ENCODE results near the gene FOXRED1.
"Not testable (repeated sequence)": the region's sequence is repeated elsewhere in the genome, so short reads cannot be mapped to it uniquely, and the experiment has no call there.

Gene FOXRED1

DNA sequence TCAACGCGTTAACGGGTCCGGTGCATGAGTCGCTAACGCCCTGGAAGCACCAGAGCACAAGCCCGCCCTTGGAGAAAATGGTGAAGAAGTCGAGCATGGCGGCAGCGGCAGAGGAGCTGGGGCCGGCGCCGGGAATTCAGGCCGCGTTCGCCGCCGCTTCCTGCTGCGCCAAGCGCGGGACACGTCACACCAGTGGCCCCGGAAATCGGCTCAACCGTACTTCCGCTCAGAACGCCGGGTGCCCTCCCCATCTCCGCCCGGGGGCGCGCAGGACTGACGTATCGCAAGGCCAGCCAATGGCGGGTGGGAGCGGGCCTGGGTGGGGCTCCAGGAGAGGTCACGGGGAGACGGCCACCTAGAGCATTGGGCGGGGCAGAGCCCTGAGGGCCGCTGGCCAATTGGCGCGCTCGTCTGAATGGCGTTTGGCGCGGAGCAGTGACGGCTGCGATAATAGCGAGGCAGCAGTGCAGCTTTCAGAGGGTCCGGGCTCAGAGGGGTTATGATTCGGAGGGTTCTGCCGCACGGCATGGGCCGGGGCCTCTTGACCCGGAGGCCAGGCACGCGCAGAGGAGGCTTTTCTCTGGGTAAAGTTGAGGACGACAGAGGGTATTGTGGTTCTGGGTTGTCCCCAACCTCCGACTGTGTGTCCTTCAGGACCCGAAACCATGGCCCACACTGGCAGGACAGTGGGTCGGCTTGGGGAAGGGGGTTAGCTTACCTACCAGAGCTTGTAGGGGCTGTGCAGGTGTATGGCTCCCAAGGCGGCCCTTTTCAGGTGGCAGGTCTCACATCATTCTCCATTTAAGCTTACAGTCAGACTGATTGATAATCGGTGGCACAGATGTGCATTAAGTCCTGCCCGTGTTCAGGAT lies at the start of gene FOXRED1, which contains the start of gene SRPRA:
Gene FOXRED1 (plus strand): TSS at position 447 of the 872 bp plus-strand sequence. CDS start 53 bp downstream, at position 500.
Gene SRPRA (minus strand): TSS at position 188 of the 872 bp plus-strand sequence. CDS start 91 bp downstream, at position 97.
- H3K27ac ChIP-seq, result peak within 1 kb of the TSS; percentile 75
- peak; percentile 96 for DNase-seq (ENCODE audit: low read depth, low spot score)

DNA sequence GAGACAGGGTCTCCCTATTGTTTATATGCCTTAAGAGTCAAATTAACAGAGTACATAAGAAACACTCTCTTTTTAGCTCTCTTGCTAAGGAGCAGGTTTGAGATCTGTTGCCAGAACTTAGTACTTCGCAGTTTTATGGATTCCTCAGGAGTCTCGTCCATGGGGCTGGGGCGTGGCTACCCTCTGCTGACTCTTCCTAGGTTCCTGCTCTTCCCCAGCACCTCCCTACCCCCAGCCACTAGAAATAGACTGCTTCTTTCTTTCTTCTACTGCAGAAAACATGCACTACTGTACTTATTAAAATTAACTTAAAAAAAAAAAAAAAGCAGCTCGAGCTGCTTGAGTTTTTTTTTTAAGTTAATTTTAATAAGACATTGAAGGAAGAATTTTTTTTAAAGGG lies 49.4 kb upstream of the FOXRED1 start:
- H3K27ac ChIP-seq, result no peak overlapping the region
- DNase-seq (ENCODE audit: low read depth, low spot score), result no peak

DNA sequence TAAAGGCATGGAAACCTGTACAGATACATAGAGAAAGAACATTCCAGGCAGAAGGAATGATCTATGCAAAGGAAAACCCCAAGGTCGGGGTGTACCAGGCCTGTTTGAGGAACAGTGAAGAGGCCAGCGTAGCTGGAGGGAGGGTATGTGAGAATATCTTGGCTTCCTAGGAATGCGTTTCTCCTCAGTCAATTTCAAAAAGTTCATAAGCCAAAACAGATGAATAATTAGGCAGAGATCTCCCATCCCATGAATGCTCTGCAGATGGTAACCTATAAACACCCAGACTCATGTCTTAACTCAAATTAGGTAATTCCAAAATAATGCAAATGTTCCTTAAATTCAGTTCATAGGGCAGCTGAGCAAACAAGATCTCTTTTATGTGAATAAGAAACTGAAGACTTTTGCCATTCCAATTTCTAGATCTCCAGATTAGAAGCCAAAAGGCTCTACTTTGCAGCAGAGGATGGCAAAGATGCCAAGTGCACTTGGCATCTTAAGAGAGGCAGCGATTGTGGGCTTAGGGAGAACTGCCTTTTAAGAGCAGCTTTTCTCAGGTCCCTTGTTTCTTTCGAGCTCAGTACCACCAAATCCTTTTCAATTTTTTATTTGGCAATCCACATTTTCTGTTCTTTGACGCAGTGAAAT lies 44.2 kb upstream of the FOXRED1 start:
- no peak for DNase-seq (ENCODE audit: low read depth, low spot score)
- no peak overlapping the region for H3K27ac ChIP-seq

DNA sequence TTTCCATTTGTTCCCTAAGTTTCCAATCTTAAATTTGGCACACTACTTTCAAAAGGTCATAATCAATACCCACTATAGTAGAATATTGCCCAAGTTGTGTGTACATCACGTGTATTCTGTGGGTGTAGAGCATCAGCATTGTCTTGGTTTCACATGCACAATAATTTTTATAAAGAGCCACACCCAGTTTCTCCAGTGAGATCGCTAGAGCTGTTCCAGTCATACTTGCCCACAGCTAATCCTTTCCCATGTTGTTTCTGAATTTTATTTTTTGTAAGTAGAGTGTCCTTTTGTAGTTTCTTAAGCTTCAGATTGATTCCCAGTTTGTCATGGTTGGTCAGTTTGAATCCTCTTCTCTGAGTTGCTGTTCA lies 43.7 kb upstream of the FOXRED1 start:
- H3K27ac ChIP-seq, result no peak overlapping the region

DNA sequence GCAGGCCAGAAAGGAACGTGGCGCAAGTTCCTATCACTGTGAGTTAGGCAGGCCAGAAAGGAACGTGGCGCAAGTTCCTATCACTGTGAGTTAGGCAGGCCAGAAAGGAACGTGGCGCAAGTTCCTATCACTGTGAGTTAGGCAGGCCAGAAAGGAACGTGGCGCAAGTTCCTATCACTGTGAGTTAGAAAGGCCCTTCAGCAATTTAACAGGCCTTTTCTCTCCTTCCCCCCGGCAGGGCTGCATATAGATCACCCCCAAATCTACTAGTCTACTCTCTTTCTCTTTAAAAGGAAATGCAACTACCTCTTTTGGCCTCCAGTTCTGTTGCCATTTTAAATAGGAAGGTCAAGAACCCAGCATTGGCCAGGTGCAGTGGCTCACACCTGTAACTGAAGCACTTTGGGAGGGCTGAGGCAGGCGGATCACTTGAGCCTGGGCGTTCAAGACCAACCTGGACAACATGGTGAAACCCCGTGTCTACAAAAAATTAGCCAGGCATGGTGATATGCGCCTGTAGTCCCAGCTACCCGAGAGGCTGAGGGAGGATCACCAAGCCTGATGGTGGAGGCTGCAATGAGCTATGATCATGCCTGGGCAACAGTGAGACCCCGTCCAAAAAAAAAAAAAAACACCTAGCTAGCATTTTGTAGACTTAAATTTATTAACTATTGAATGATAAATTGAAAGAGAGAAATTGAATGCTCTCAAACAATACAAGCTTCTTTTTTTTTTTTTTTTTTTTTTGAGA lies 42.4 kb upstream of the FOXRED1 start:
- no peak for DNase-seq (ENCODE audit: low read depth, low spot score)
- no peak overlapping the region for H3K27ac ChIP-seq

More for the DNA sequence above, 43.7 kb upstream of the FOXRED1 start:
- DNase-seq (ENCODE audit: low read depth, low spot score), result no peak

DNA sequence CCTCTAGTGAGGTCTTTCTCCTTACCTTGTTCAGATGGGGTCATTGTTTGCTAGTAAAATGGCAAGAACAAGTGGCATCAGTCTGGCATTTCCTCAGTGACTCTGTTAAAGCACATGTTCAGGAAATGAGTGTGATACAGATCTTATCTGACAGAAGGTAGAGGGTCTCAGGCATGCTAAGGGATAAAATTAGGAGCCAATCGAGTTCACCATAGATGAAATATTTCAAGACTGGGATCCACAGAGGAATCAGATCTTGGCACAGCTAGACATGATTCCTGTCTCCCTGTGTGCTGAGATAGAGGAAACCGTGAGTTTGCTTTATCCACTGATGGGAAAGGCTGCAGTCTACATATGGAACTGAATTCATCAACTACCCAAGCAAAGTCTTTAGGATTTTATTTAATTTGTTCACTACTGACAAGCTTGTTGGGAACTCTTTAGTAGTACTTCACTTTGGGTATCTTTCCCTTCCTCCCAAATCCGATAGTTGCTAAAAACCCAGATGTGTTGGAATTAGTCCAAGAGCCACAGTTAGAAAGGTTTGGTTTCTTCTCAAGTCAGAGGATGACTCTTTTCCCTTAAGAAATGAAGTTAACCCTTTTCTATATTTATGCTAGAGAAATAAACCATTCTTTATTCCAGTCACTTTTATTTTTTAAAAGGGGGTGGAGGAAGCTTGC lies 39.0 kb upstream of the FOXRED1 start:
- H3K27ac ChIP-seq, result no peak overlapping the region
- DNase-seq (ENCODE audit: low read depth, low spot score), result no peak

DNA sequence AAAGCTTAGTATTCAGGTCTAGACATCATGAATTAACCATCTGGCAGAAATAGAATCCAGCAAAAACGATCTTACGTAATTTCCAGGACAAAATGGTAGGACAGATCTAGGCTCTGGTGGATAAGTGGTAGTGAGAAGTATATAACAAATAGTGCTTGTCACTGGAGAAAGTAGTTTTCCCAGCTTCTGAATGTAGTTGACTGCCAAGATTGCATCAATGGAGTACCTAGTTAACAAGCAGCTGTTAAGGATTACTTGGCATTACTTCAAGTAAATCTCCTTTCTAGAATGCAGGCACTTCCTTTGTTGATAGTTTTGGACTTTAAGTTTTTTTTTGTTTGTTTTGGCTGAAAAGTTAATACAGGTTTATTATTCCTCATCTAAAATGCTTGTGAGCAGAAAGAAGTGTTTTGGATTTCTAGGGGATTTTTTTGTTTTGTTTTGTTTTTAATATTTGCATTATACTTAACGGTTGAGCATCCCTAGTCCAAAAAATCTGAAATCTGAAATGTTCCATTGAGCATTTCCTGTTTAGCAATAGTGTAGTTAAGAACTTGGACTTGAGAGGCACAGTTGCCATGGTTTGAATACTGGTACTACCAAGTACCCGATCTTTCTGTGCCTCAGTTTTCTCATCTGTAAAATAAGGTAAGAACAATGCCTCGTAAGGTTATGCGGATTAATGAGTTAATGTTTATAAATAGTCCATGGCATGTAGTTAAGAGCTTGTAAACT lies 37.1 kb upstream of the FOXRED1 start:
- no peak for DNase-seq (ENCODE audit: low read depth, low spot score)

DNA sequence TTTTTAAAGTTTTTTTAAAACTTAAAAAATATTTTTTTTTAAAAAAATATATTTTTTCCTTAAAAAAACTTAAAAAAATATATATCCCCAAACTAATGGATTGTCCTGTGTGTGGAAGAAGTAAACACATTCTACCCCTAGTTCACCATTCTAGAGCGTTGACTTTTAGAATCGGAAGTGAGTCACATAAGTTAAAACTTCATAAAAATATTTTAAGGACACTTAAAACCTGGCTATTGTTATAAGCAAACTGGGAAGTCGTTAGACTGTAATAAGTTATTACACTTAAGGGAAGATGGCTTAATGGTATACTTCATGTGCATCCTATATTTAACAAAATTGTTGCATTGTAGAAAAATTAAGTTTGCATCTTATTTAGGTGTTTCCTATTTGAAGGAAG lies 36.3 kb upstream of the FOXRED1 start:
- no peak for DNase-seq (ENCODE audit: low read depth, low spot score)
- no peak overlapping the region for H3K27ac ChIP-seq

More for the DNA sequence above, 37.1 kb upstream of the FOXRED1 start:
- no peak overlapping the region for H3K27ac ChIP-seq

DNA sequence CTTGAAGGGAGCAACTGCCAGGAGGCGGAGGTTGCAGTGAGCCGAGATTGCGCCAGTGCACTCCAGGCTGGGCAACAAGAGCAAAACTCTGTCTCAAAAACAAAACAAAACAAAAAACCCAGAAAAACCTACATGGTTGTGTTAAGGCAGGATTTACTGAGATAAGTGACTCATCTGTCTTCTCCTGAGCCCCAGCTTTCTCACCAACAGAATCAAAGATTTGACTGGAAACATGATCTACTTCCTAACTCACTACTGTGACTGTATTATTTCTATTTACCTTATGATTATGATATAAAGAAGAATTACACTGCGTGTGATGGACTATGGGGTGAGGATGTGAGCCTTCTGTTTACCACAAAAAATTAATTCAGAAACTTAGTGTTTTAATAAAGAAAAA lies 35.6 kb upstream of the FOXRED1 start:
- DNase-seq (ENCODE audit: low read depth, low spot score), result peak; percentile 16
- H3K27ac ChIP-seq, result no peak overlapping the region

DNA sequence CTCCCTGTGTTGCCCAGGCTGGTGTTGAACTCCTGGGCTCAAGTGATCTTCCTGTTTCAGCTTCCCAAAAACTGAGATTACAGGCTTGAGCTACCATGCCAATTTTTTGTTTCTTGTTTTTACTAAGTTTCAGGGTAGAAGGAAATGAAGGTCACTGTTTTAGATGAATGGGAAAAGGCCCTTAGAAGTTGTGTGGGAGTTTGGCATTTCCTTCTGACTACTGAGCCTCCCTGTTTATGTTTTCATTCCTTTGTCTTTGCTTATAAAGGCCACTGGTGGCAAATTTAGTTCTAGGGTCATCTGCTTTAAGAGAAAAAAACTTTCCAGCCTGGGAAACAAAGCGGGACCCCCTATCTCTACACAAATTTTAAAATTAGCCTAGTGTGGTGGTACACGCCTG lies 22.3 kb upstream of the FOXRED1 start:
- no peak overlapping the region for H3K27ac ChIP-seq
- DNase-seq (ENCODE audit: low read depth, low spot score), result no peak

DNA sequence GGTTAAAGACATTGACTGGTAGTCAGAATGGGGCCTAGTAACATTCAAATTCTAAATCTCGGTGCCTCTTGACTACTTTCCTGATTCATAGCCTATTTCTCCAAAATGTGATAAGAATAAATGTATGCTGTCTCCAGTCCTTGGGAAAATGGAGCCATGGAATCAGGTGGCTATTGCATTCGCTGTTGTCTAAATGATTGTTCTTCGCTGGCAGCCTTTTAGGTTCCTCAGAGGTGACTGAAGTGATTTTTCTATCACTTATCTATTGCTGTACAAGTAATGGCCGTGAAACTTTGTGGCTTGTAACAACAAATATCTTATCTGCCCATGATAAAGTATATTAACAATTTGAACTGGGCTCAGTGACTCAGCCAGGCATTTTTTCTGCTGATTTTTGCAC lies 15.7 kb upstream of the FOXRED1 start:
- DNase-seq (ENCODE audit: low read depth, low spot score), result no peak
- H3K27ac ChIP-seq, result no peak overlapping the region

DNA sequence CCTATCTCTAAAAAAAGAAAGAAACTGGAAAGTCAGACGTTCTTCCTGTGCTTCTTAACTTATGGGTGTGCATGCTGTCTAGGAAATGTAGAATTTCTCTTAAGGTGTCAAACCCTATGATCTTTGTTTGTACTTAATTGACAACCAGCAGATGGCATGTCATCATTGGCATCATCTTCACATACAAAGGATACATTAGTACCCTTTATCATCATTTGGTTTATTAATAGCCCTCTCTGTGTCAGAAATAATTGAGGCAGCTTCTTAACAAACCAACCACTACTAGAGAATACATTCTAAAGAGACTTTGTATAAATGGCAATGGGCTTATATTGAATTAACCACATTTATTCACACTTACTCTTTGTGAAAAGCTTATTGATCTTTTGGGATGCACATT lies 14.1 kb upstream of the FOXRED1 start:
- H3K27ac ChIP-seq, result no peak overlapping the region
- DNase-seq (ENCODE audit: low read depth, low spot score), result no peak

DNA sequence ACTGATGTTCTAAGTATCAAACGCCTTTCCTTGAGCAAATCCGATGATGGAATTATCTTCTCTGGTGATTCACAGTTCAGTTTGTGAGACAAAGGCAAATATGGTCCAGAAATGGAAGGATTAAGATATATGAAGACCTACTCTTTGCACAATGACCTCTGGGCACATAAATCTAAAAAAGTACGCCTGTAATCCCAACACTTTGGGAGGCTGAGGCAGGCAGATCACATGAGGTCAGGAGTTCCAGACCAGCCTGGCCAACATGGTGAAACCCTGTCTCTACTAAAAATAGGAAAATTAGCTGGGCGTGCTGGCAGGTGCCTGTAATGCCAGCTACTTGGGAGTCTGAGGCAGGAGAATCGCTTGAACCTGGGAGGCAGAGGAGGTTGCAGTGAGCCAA lies 13.4 kb upstream of the FOXRED1 start:
- not testable (repeated sequence) for DNase-seq (ENCODE audit: low read depth, low spot score); H3K27ac ChIP-seq

DNA sequence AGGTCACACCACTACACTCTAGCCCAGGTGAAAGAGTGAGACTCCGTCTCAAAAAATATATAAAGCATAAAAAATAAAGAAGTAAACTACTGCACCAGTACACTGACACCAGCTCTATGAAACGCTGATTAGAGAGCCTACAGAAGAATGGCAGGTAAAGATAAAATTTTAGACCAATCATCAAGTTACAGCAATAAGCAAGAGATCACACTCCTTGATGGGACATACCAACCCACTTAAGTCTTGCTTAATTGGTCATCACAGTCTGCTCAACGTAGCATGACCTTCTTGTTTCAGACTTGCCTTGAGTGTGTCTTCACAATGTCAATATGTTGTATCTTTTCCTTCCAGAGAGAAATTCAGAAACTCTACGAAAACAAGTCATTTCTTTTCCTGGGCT lies 12.7 kb upstream of the FOXRED1 start:
- H3K27ac ChIP-seq, result no peak overlapping the region
- DNase-seq (ENCODE audit: low read depth, low spot score), result no peak

DNA sequence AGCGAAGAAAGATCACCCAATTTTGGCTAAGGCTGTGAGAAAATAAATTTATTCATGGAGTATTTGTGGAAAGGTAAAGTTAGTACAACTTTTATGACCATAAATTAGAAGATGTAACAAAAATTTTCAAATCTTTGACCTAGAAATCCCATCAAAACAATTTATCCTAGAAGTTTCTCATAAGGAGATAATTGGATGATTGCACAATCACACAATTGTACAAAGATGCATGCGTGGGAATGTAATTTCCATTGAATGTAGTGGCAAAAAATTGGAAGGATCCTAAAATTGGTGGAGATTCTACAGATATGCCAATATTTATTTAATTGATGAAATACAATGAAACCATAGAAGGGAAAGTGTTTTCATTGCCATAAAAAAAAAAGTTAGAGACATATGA lies 11.8 kb upstream of the FOXRED1 start:
- H3K27ac ChIP-seq, result no peak overlapping the region
- DNase-seq (ENCODE audit: low read depth, low spot score), result no peak

DNA sequence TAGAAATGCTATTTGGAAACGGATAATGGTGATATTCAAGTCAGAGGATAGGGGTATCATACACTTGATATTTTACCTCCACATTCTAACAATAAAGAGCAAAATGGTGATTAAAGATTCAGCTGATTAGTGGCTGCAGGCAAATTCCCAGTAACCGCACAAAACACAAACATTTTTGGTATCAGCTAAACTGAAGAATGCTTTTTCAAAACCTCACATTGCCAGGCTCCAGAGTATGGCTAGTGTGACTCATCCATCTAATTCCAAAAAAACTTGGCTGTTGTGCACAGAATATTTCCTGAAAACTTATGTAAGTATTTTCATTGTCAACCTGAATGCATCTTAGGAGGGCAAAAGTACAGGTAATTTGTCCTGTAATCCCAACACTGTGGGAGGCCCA lies 11.2 kb upstream of the FOXRED1 start:
- DNase-seq (ENCODE audit: low read depth, low spot score), result no peak
- H3K27ac ChIP-seq, result no peak overlapping the region

DNA sequence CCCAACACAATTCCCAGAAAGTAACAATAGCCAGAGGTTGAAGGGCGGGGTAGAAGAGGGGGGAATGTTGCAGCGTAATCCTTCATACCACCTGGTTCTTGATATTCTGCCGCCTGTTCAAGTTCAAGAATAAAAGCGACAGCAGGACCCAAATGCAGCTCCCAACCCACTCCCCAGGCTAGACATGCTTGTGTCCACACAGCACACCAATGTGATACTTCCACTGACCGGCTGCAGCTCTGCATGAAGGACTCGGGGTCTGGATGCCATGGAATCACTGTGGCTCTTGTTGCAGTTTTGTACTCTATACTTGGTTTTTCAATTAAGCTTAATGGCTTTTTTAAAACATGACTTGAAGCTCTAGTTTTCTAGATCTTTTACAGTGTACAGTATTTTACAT lies 6.7 kb upstream of the FOXRED1 start:
- H3K27ac ChIP-seq, result no peak overlapping the region
- DNase-seq (ENCODE audit: low read depth, low spot score), result no peak

DNA sequence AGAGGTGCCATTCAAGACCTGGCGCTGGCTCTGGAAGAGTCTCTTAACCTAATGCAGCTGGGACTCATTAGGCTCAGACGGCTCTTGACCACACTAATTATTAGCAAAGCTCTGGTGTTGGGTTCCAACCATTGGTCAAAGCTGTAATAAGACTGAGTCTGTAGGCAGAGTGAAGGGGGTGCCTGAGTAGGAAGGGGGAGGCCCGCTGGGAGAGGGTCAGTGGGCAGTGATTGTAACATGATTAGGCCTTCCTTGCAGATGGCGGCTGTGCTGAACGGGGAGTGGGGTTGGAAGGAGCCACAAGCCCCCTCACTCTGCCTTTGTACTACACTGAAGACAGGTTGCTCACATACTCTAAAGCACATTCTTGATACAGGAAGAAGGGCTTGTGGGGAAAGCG lies 5.5 kb upstream of the FOXRED1 start:
- no peak for DNase-seq (ENCODE audit: low read depth, low spot score)
- no peak overlapping the region for H3K27ac ChIP-seq

DNA sequence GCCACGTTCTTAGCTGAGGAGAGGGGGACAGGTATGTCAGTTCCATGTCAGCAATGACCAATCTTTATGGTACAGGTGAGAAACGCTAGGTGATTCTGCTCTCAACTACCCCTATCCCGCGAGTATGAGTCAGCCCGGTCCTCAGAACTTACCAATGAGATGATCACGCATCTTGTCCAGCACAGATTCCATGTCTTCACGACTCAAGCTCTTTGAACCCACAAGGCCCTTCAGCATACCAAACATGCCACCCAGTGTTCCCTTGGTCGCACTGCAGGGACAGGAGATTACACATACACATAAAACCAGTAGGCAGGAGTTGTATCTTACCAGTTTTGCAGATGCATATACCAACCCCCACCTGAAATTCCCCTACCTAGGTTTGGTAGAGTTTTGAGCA lies 3.1 kb upstream of the FOXRED1 start:
- no peak for DNase-seq (ENCODE audit: low read depth, low spot score)
- H3K27ac ChIP-seq, result no peak overlapping the region

DNA sequence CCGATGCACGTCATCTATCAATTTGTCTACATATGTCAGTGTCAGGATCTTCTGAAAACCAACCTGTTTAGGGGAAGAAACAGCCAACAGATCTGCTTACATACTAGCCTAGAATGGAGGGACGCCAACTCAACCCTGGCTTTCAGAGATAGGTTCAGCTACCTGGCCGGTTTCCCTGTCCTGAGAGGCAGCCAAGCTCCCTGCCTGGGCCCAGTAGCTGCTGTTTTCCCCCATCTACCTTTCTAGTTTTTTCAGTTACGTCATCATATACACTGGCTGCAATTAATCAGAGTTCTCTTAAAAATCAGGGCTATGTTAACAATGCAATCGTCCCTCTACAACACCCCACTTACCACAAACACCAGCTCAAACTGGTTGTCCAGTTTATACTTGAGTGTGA lies 1.3 kb upstream of the FOXRED1 start:
- no peak for DNase-seq (ENCODE audit: low read depth, low spot score)
- H3K27ac ChIP-seq, result peak overlapping the region; percentile 75
